Measurements from ENCODE around the gene VPS72.

DNA sequence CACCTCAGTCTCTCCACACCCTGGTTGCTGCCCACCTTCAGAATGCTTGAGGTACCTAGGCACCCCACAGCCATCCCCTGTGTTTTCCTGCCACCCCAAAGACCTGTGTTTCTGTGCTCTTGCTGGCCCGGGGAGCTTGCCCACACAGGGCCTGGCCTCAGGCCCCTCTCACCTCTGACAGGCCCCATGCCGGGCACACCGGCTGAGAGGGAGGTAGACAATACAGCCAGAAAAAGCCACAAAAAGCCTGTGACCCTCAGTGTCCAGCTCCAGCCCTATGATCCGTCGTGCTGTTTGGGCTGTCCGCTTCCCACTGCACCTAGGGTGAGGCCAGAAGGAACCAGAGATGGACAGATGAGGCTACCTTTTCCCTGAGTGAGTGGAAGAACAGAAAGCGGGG lies 55.0 kb downstream of the VPS72 start:
- TF ChIP-seq ZSCAN29 (IDR thresholded peaks at IDR 0.05) = no peak
- no peak for TF ChIP-seq MEF2D (tag; conservative IDR thresholded peaks at IDR 0.05; ENCODE audit: low read depth)

All from K562 (cell line).